Astrocyte (in vitro differentiated cells and primary cell): Measurements from ENCODE around the gene CCSER1. TPM values are rescaled to one million over a fixed set of nuclear protein-coding genes. Genes with fewer than 3 reads are reported as not detected.

Experiments used
- DNase-seq: peaks from one replicate; pipeline ENCODE4 v3.0.0-alpha.2; 2010; ENCODE audit warnings: low read depth
- FAIRE-seq: peaks from 2 replicates; lab custom pipeline; 2011; peaks lifted over from hg19 to GRCh38; lab: Jason Lieb, UNC
- H2AFZ ChIP-seq: 2 replicates; pipeline ENCODE4 v1.6.0; 2012; ENCODE audit warnings: low read depth, low read length, inconsistent platforms
- H3K27ac ChIP-seq: 2 replicates; pipeline ENCODE4 v1.5.1; 2011; ENCODE audit warnings: low read depth, low read length, inconsistent platforms
- H3K27me3 ChIP-seq: 2 replicates; pipeline ENCODE4 v1.6.0; 2011; ENCODE audit warnings: low read length, inconsistent platforms; ENCODE audit not compliant: insufficient read depth
- H3K36me3 ChIP-seq: 2 replicates; pipeline ENCODE4 v1.5.1; 2011; ENCODE audit warnings: low read length, inconsistent platforms; ENCODE audit not compliant: insufficient read depth
- H3K4me1 ChIP-seq: 2 replicates; pipeline ENCODE4 v1.5.1; 2011; ENCODE audit warnings: low read length, inconsistent platforms; ENCODE audit not compliant: insufficient read depth
- H3K4me2 ChIP-seq: 2 replicates; pipeline ENCODE4 v1.6.0; 2012; ENCODE audit warnings: low read length, inconsistent platforms
- H3K4me3 ChIP-seq: 2 replicates; pipeline ENCODE4 v1.5.1; 2011; ENCODE audit warnings: low read depth, mild to moderate bottlenecking, low read length, inconsistent platforms; ENCODE audit not compliant: insufficient read depth
- H3K79me2 ChIP-seq: 2 replicates; pipeline ENCODE4 v1.6.0; 2012; ENCODE audit warnings: mild to moderate bottlenecking, low read length, inconsistent platforms; ENCODE audit not compliant: insufficient read depth
- H3K9ac ChIP-seq: 2 replicates; pipeline ENCODE4 v1.6.0; 2012; ENCODE audit warnings: mild to moderate bottlenecking, low read length, inconsistent platforms
- H3K9me3 ChIP-seq: 2 replicates; pipeline ENCODE4 v1.5.1; 2012; ENCODE audit warnings: low read depth, mild to moderate bottlenecking, low read length, inconsistent platforms; ENCODE audit not compliant: insufficient read depth
- H4K20me1 ChIP-seq: 2 replicates; pipeline ENCODE4 v1.6.0; 2012; ENCODE audit warnings: low read length, inconsistent platforms; ENCODE audit not compliant: insufficient read depth
- H3K27ac Mint-ChIP-seq: one replicate; pipeline ENCODE4 v1.8.0; 2021; ENCODE audit warnings: mild to moderate bottlenecking, mixed read lengths; ENCODE audit not compliant: unreplicated experiment
- H3K27me3 Mint-ChIP-seq: one replicate; pipeline ENCODE4 v1.8.0; 2021; ENCODE audit warnings: low read depth, mixed read lengths; ENCODE audit not compliant: unreplicated experiment
- H3K36me3 Mint-ChIP-seq: one replicate; pipeline ENCODE4 v1.8.0; 2021; ENCODE audit warnings: low read depth, mixed read lengths; ENCODE audit not compliant: unreplicated experiment
- H3K4me1 Mint-ChIP-seq: one replicate; pipeline ENCODE4 v1.8.0; 2021; ENCODE audit warnings: low read depth, mixed read lengths; ENCODE audit not compliant: unreplicated experiment
- H3K4me3 Mint-ChIP-seq: one replicate; pipeline ENCODE4 v1.8.0; 2021; ENCODE audit warnings: mild to moderate bottlenecking, moderate library complexity, mixed read lengths; ENCODE audit not compliant: unreplicated experiment
- H3K9me3 Mint-ChIP-seq: one replicate; pipeline ENCODE4 v1.8.0; 2021; ENCODE audit warnings: mild to moderate bottlenecking, mixed read lengths; ENCODE audit not compliant: unreplicated experiment
- CTCF ChIP-seq: IDR thresholded peaks from 2 replicates; pipeline ENCODE4 v1.5.1; 2011; ENCODE audit warnings: low read depth, mild to moderate bottlenecking, inconsistent platforms, low read length, moderate library complexity; ENCODE audit not compliant: insufficient read depth
- EZH2 ChIP-seq: IDR thresholded peaks from 2 replicates; pipeline ENCODE4 v1.6.1; 2012; ENCODE audit warnings: mild to moderate bottlenecking, low read length, inconsistent platforms; ENCODE audit not compliant: insufficient read depth
- total RNA-seq: library from RNA; stranded (reverse); gene quantifications from 2 replicates; pipeline ENCODE4 v1.2.1, GENCODE V29; 2021

Gene CCSER1
- total RNA-seq, 1 donor from 2014 or later: 2.2 TPM

- H3K4me3 ChIP-seq: no peak overlapping the region
- no peak for FAIRE-seq
- no peak overlapping the region for H3K9ac ChIP-seq
- Mint-ChIP-seq H3K9me3 (no peaks in the 10 kb centered on the region), H3K27me3 (no peaks in the 10 kb centered on the region), H3K4me1 (no peaks in the 10 kb centered on the region), H3K27ac (no peak overlapping the region), H3K4me3 (no peak overlapping the region), H3K36me3 (no peaks in the 10 kb centered on the region)
- no peaks in the 10 kb centered on the region for H3K4me1 ChIP-seq
- H2AFZ ChIP-seq: no peak overlapping the region
- no peaks in the 10 kb centered on the region for H3K79me2 ChIP-seq
- no peaks in the 10 kb centered on the region for H3K9me3 ChIP-seq
- no peaks in the 10 kb centered on the region for H3K27me3 ChIP-seq
- no peak overlapping the region for H3K4me2 ChIP-seq
- no peak overlapping the region for H3K27ac ChIP-seq
- no peak for TF ChIP-seq CTCF
- no peak for TF ChIP-seq EZH2
- H4K20me1 ChIP-seq: no peaks in the 10 kb centered on the region
- no peaks in the 10 kb centered on the region for H3K36me3 ChIP-seq
- DNase-seq: no peak
Observed at GRCh38 chr4:90543419-90544170, 416.4 kb downstream of the CCSER1 start.

GRCh38 chr4:90544532-90545045 is 417.4 kb downstream of the CCSER1 start:
- H3K4me3 ChIP-seq: no peak overlapping the region
- no peaks in the 10 kb centered on the region for H3K4me1 ChIP-seq
- H4K20me1 ChIP-seq: no peaks in the 10 kb centered on the region
- H3K4me1 Mint-ChIP-seq: no peaks in the 10 kb centered on the region
- H3K27me3 ChIP-seq: no peaks in the 10 kb centered on the region
- no peak overlapping the region for H2AFZ ChIP-seq
- no peak overlapping the region for H3K4me2 ChIP-seq
- H3K27me3 Mint-ChIP-seq: no peaks in the 10 kb centered on the region
- FAIRE-seq: no peak
- H3K9ac ChIP-seq: no peak overlapping the region
- no peak overlapping the region for H3K27ac ChIP-seq
- H3K9me3 Mint-ChIP-seq: no peaks in the 10 kb centered on the region
- TF ChIP-seq EZH2 (no peak), CTCF (no peak)
- H3K36me3 Mint-ChIP-seq: no peaks in the 10 kb centered on the region
- no peaks in the 10 kb centered on the region for H3K36me3 ChIP-seq
- H3K9me3 ChIP-seq: no peaks in the 10 kb centered on the region
- no peak for DNase-seq
- no peak overlapping the region for H3K4me3 Mint-ChIP-seq
- H3K79me2 ChIP-seq: no peaks in the 10 kb centered on the region
- H3K27ac Mint-ChIP-seq: no peak overlapping the region

- no peaks in the 10 kb centered on the region for H3K27me3 Mint-ChIP-seq
- H3K4me3 ChIP-seq: no peak overlapping the region
- no peaks in the 10 kb centered on the region for H3K4me1 ChIP-seq
- no peaks in the 10 kb centered on the region for H4K20me1 ChIP-seq
- no peak for FAIRE-seq
- no peaks in the 10 kb centered on the region for H3K79me2 ChIP-seq
- no peaks in the 10 kb centered on the region for H3K9me3 Mint-ChIP-seq
- H3K4me3 Mint-ChIP-seq: no peak overlapping the region
- no peaks in the 10 kb centered on the region for H3K27me3 ChIP-seq
- H3K27ac ChIP-seq: no peak overlapping the region
- no peak for TF ChIP-seq CTCF
- H3K4me2 ChIP-seq: no peak overlapping the region
- H3K9me3 ChIP-seq: no peaks in the 10 kb centered on the region
- H2AFZ ChIP-seq: no peak overlapping the region
- no peaks in the 10 kb centered on the region for H3K36me3 Mint-ChIP-seq
- H3K27ac Mint-ChIP-seq: no peak overlapping the region
- no peaks in the 10 kb centered on the region for H3K4me1 Mint-ChIP-seq
- no peaks in the 10 kb centered on the region for H3K36me3 ChIP-seq
- no peak overlapping the region for H3K9ac ChIP-seq
- DNase-seq: no peak
Observed at GRCh38 chr4:90545380-90545779, 418.2 kb downstream of the CCSER1 start.
